Measurements from ENCODE around the gene LPCAT3.

LPCAT3 gene

GRCh38 chr12:6965026-6965661 is 53.1 kb downstream of the LPCAT3 start:
- no peak for FAIRE-seq
- peak; percentile 81 for DNase-seq (ENCODE audit: low spot score)

DNA sequence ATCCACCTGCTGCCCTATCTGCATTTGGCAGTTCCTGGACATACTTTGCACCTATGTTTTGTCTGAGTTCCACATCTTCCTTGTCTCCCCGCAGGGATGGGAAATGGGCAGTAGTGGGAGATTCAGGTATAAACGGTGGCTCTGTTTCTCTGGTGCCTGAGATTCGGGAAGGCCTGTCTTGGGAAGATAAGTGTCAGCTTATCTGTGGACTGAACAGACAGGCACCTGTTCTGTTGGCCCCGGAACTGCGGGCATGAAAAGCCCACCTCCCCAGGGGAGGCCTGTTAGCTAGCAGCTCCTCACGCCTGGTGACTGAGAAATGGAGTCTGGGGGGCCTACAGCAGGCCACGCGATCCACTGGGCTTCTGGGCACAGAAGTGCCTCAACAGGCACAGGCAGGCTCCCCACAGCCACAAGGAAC is 53.7 kb downstream of the LPCAT3 start:
- DNase-seq (ENCODE audit: low spot score) (no peak), FAIRE-seq (no peak)

DNA sequence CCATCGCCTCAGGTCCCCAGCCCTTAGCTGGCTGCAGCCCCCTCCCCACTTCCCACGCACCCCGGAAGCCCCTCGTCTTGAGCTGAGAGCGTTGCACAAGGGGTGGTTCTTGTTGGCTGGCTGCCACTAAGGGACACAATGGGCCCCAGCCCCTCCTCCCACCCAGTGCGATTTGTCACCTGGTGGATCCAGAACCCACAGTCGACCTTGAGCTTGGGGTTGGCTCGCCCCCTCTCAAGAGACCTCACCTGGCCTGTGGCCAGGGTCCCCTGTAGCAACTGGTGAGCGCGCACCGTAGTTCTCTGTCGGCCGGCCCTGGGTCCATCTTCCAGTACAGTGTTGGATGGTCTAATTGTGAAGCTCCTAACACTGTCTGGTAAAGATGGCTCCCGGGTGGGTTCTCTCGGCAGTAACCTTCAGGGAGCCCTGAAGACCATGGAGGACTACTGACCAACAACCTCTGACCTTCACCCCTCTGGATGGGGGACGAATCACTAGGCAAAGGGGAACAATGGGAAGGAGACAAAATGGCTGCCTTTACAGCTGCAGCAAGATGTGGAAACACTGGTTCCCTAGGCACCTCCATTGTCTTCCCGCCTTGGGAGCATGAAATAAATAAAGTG is 54.4 kb downstream of the LPCAT3 start:
- no peak for FAIRE-seq
- DNase-seq (ENCODE audit: low spot score): no peak

- FAIRE-seq (no peak), DNase-seq (ENCODE audit: low spot score) (no peak)
Observed at GRCh38 chr12:6963016-6963731, 55.1 kb downstream of the LPCAT3 start.

- no peak for DNase-seq (ENCODE audit: low spot score)
- no peak for FAIRE-seq
Observed at GRCh38 chr12:6962285-6963015, 55.8 kb downstream of the LPCAT3 start.

DNA sequence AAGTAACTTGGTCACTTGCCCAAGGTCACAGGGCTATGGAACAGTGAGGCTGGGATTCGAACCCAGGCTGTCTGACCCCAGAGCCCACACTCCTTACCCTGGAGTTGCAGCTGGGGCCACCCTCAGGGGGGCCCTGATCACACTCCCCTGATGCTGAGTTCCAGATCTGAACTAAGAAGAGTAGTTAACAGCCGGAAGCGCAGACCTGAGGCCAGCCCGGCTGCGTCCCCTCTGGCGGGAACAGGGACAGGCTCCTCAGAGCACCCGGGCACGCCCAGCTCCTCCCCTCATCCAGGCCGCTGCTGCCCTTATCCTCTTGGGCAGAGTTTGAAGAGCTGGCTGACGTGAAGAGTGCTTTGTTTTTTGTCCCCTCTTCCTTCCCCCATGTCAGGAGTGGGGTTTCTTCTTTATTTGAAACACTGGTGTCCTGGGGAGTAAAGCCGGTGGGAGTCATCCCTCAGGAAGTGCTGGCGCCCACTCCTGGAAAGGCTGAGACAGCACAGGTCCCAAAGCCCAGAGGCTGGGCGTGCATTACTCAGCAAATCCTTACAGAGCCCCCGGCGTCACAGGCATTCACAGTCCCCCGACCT is 56.5 kb downstream of the LPCAT3 start:
- FAIRE-seq (peak; percentile 67), DNase-seq (ENCODE audit: low spot score) (peak; percentile 76)

DNA sequence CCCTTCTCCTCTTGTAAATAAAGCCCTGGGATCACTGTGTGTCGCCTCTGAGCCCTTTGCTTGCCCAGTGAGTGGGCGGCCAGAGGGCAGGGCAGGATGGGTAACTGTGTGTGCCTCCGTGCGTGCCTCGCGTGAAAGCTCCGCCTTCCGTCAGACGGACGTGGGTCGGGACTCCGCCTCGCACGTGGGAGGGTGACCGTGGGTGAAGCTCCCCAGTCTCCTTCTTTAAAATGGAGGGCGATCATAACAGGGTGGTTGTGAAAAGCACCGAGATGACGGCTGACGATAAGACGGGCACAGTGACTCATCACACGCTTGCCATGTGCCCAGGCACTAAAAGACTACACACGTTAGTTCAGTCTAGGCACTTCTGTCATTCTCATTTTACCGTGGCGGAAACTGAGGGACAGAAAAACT is 57.0 kb downstream of the LPCAT3 start:
- FAIRE-seq: peak; percentile 32

DNA sequence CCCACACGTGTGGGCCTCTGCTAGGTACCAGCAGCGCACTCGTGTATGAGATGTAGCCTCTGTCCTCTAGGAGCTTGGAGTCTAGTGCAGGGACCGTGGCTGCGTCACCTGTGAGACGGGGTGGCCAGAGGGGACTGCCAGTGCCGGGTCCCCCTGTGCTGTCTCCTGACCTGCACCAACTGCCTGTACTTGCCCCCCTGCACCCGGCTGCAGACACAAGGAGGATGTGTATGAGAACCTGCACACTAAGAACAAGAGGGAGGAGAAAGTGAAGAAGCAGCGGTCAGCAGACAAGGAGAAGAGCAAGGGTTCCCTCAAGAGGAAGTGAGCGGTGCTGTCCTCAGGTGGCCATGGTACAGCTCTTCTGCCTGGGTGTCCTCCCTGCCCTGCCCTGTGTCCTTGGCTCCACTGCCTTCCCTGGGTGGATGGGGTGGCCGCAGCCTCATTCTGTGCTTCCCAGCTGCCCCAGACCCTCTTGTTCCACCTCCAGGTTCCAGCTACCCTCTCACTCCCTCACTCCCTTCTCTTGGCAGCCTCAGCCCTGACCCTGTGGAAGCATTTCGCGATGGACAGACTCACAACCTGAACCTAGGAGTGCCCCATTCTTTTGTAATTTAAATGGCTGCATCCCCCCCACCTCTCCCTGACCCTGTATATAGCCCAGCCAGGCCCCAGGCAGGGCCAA is 57.5 kb downstream of the LPCAT3 start:
- FAIRE-seq (no peak), DNase-seq (ENCODE audit: low spot score) (no peak)

More for the DNA sequence above, 57.0 kb downstream of the LPCAT3 start:
- peak; percentile 52 for DNase-seq (ENCODE audit: low spot score)

- DNase-seq (ENCODE audit: low spot score): no peak
- peak; percentile 9 for FAIRE-seq
Observed at GRCh38 chr12:6959805-6960592, 58.3 kb downstream of the LPCAT3 start.

DNA sequence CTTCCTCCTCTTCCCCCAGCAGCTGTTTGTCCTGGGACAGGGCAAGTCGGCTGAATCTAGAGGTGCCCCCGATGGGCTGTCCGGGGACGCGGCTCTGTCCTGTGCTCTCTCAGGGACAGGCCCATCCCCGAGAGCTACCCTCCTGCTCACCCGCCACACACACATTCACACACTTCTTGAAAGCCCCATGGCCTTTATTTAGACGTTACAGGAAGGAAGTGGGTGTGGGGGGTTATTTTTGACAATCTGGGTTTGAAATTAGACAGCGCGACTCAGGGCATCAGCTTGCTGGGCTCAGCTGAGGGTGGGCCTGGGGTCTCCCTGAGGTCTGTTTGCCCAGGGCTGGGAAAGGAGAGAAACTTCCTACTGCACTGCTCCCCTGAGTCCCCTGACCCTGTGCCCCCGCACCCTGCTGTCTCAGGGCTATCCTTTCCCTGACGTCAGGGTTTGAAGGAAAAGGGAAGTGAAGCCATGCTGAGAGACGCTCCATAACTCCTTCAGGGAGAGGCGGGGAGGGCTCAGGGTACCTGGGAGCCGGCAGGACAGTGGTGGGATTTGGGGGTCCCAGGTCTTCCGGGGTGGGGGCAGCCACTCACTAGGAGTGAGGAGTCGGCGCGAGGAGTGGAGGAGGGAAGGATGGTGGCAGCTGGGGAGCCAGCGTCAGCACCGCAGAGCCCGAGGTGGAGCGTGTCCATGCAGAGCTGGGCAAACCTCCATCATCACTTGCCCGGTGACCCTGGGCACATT is 59.0 kb downstream of the LPCAT3 start:
- FAIRE-seq: no peak
- DNase-seq (ENCODE audit: low spot score): no peak

- DNase-seq (ENCODE audit: low spot score) (no peak), FAIRE-seq (no peak)
Observed at GRCh38 chr12:6958609-6959057, 59.6 kb downstream of the LPCAT3 start.

- no peak for DNase-seq (ENCODE audit: low spot score)
- FAIRE-seq: no peak
Observed at GRCh38 chr12:6957741-6958608, 60.3 kb downstream of the LPCAT3 start.

- peak; percentile 53 for FAIRE-seq
- no peak for DNase-seq (ENCODE audit: low spot score)
Observed at GRCh38 chr12:6957151-6957701, 61.0 kb downstream of the LPCAT3 start.

DNA sequence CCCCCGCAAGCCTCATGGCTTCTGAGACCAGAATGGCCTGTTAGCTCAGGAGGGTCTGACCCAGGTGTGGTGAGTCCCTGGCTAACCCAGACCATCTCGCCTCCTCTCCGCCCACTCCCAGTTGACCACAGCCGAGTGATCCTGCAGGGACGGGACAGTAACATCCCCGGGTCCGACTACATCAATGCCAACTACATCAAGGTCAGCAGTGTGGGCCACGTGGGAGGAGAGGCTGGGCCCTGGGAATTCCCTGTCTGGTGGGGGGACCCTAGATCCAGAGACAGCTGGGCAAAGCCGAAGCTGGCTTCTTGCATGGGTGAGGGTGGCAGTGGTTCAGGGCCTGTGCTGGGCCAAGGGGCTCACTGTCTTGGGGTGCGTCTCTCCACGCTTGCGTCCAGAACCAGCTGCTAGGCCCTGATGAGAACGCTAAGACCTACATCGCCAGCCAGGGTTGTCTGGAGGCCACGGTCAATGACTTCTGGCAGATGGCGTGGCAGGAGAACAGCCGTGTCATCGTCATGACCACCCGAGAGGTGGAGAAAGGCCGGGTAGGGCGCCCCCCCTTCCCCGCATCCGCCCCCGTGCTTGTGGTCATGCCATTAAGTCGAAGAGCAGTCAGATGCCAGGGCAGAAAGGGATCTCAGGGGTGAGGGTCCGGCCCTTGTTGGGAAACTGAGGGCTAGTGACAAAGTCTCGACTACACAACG is 62.1 kb downstream of the LPCAT3 start:
- no peak for DNase-seq (ENCODE audit: low spot score)
- FAIRE-seq: peak; percentile 20

DNA sequence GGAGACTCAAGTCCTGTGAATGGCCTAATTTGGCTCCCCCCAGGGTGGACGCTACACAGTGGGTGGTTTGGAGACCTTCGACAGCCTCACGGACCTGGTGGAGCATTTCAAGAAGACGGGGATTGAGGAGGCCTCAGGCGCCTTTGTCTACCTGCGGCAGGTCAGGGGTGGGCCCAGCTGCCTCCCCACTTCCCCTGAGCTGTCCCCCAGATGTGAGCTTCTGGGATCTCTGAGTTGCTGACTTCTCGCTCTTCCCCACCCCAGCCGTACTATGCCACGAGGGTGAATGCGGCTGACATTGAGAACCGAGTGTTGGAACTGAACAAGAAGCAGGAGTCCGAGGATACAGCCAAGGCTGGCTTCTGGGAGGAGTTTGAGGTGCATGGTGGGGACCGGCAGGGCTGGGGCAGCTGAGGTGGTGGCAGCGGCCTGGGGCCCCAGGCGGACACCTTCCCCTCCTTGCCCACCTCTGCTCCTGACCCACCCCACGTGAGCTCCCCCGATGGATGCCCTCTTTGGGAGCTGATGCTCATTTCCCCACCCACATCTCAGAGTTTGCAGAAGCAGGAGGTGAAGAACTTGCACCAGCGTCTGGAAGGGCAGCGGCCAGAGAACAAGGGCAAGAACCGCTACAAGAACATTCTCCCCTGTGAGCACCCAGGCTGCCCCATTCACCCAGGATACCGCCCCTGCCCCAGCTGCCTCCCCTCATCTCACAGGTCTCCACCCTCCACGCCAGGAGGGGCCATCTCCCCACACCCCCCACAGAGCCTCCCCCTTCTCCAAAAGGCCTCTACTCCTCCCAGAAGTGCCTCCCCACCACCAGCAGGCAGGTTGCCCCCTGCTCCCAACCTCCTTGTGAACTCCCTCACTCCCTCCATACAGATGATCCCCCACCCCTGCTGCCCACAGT is 62.9 kb downstream of the LPCAT3 start:
- DNase-seq (ENCODE audit: low spot score): no peak

More for the DNA sequence above, 62.9 kb downstream of the LPCAT3 start:
- no peak for FAIRE-seq

Data from urothelium cell line (cell line).